ENCODE data around the gene JADE3.

The JADE3 gene

GRCh38 chrX:46922611-46923010 is 10.4 kb downstream of the JADE3 start:
- in situ Hi-C loops (cut with MboI; ENCODE audit: low pct_unique_long_range_greater_than_20kb, low sequenced_read_pairs, unreplicated experiment) = no loop called here
- TF ChIP-seq CTCF (IDR thresholded peaks at IDR 0.05; ENCODE audit: extremely low read depth, insufficient read depth, missing control alignments) = no peak
- no peak for DNase-seq (ENCODE audit: low spot score)

- TF ChIP-seq CTCF (IDR thresholded peaks at IDR 0.05; ENCODE audit: extremely low read depth, insufficient read depth, missing control alignments) = no peak
- DNase-seq (ENCODE audit: low spot score) = no peak
- in situ Hi-C loops (cut with MboI; ENCODE audit: low pct_unique_long_range_greater_than_20kb, low sequenced_read_pairs, unreplicated experiment) = no loop called here
Measured at GRCh38 chrX:46927718-46928117, 15.5 kb downstream of the JADE3 start.

GRCh38 chrX:46929439-46930261 is 17.4 kb downstream of the JADE3 start:
- in situ Hi-C loops (cut with MboI; ENCODE audit: low pct_unique_long_range_greater_than_20kb, low sequenced_read_pairs, unreplicated experiment) = no loop called here
- TF ChIP-seq CTCF (IDR thresholded peaks at IDR 0.05; ENCODE audit: extremely low read depth, insufficient read depth, missing control alignments) = no peak
- no peak for DNase-seq (ENCODE audit: low spot score)

- in situ Hi-C loops (cut with MboI; ENCODE audit: low pct_unique_long_range_greater_than_20kb, low sequenced_read_pairs, unreplicated experiment) = no loop called here
- DNase-seq (ENCODE audit: low spot score) = no peak
- TF ChIP-seq CTCF (IDR thresholded peaks at IDR 0.05; ENCODE audit: extremely low read depth, insufficient read depth, missing control alignments) = no peak
Measured at GRCh38 chrX:46935295-46935694, 23.1 kb downstream of the JADE3 start.

DNA sequence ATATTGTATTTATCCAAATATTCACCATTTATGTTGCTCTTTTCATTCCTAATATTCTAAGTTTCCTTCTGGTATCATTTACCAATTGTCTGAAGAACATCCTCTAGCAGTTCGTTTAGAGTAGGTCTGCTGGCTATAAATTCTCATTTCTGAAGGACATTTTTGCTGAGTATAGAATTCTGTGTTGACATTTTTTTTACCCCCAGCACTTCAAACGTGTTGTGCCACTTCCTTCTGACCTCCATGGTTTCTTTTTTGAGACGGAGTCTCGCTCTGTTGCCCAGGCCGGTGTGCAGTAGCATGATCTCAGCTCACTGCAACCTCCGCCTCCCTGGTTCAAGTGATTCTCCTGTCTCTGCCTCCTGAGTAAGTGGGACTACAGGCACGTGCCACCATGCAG is 26.4 kb downstream of the JADE3 start:
- in situ Hi-C loops (cut with MboI; ENCODE audit: low pct_unique_long_range_greater_than_20kb, low sequenced_read_pairs, unreplicated experiment) = no loop called here
- DNase-seq (ENCODE audit: low spot score) = no peak

DNA sequence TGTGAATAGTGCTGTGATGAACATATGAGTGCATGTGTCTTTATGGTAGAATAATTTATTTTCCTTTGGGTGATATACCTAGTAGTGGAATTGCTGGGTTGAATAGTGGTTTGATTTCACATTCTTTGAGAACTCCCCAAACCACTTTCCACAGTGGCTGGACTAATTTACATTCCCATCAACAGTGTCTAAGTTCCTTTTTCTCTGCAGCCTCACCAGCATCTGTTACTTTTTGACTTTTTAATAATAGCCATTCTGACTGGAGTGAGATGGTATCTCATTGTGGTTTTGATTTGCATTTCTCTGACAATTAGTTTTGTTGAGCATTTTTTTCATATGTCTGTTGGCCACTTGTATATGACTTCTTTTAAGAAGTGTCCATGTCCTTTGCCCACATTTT is 29.1 kb downstream of the JADE3 start:
- TF ChIP-seq CTCF (IDR thresholded peaks at IDR 0.05; ENCODE audit: extremely low read depth, insufficient read depth, missing control alignments) = no peak
- no peak for DNase-seq (ENCODE audit: low spot score)
- in situ Hi-C loops (cut with MboI; ENCODE audit: low pct_unique_long_range_greater_than_20kb, low sequenced_read_pairs, unreplicated experiment) = no loop called here

More for the DNA sequence above, 26.4 kb downstream of the JADE3 start:
- no peak for TF ChIP-seq CTCF (IDR thresholded peaks at IDR 0.05; ENCODE audit: extremely low read depth, insufficient read depth, missing control alignments)
